Suprapubic skin (tissue), 3 donors: Measurements from ENCODE around the gene SPECC1.

ENCODE experiments used
- POLR2A ChIP-seq, 2 donors: fragments of 450-650 bp; IDR thresholded peaks; one replicate each; pipeline ENCODE4 v1.6.1; 2017; ENCODE audit warnings: antibody characterized with exemption in 2 of 2, mild to moderate bottlenecking in 2 of 2, moderate library complexity in 2 of 2
- TF ChIP-seq, protein P1 (sequence below), 2 donors: fragments of 200-600 bp in 1 of 2; fragments of 450-650 bp in 1 of 2; sonication (generic) in 1 of 2; IDR thresholded peaks; one replicate each; pipeline ENCODE4 v1.5.1; 2016 to 2019; ENCODE audit warnings: antibody characterized with exemption in 2 of 2, mild to moderate bottlenecking in 1 of 2, moderate library complexity in 1 of 2

DNA sequence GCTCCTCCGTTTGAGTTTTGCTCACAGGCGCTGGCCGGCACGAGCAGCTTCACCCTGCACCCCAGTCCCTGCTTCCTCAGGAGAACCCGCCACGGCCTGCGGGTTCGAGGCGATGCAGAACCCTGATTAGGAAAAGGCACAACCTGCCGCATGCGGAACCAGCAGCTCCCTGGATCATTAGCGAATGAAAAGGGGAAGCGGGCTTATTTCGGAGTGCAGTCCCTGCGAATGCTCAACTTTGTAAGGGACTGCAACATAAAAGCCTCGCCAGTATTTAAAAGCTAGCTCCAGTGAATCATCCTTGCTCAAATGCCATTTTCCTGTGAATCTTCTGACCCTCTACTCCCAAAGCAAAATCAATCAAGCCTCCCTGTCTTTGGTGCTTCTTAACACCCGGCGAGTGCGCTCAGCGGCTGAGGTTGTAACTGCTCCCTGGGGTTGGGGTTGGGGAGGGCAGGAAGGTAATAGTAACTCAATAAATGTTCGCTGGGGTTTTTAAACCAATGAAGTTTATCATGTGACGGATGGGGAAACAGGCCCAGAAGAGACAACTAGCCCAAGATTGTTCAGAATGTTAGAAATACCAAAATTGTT is 30.9 kb upstream of the SPECC1 start:
- TF ChIP-seq, protein P1, sequence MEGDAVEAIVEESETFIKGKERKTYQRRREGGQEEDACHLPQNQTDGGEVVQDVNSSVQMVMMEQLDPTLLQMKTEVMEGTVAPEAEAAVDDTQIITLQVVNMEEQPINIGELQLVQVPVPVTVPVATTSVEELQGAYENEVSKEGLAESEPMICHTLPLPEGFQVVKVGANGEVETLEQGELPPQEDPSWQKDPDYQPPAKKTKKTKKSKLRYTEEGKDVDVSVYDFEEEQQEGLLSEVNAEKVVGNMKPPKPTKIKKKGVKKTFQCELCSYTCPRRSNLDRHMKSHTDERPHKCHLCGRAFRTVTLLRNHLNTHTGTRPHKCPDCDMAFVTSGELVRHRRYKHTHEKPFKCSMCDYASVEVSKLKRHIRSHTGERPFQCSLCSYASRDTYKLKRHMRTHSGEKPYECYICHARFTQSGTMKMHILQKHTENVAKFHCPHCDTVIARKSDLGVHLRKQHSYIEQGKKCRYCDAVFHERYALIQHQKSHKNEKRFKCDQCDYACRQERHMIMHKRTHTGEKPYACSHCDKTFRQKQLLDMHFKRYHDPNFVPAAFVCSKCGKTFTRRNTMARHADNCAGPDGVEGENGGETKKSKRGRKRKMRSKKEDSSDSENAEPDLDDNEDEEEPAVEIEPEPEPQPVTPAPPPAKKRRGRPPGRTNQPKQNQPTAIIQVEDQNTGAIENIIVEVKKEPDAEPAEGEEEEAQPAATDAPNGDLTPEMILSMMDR (IDR thresholded peaks at IDR 0.05), result no peak
- no peak for TF ChIP-seq POLR2A (IDR thresholded peaks at IDR 0.05)
